ENCODE results near the gene FBXO27. TPM values are rescaled to one million over a fixed set of nuclear protein-coding genes. Genes with fewer than 3 reads are reported as not detected.

The FBXO27 gene
- total RNA-seq, 1 experiment from 2014 or later = 16.4 TPM

GRCh38 chr19:39014037-39014436, 18.3 kb downstream of the FBXO27 start:
- POLR2A ChIA-PET = no interaction called here
- H3K4me3 ChIP-seq (replicated peaks in 1 of 2; ENCODE audit: low read depth in 1 of 2, low read length in 2 of 2) = no peak overlapping the region
- H3K27ac ChIP-seq (ENCODE audit: low read depth, low read length) = no peak overlapping the region
- BruUV-seq (replicated peaks) = no TSS peak
- CTCF ChIA-PET = no interaction called here
- intact Hi-C loops (cut with micrococcal nuclease) = no loop called here
- H3K9me3 ChIP-seq (ENCODE audit: control insufficient read depth in 1 of 2, insufficient read depth in 1 of 2, low read depth in 1 of 2, low read length in 2 of 2) = no peaks in the 10 kb centered on the region
- no peak overlapping the region for H3K4me2 ChIP-seq (ENCODE audit: low read length)
- H3K9ac ChIP-seq (ENCODE audit: low read length) = no peak overlapping the region
- no peak overlapping the region for H2AFZ ChIP-seq (ENCODE audit: low read depth, low read length, poor library complexity, severe bottlenecking)
- ATAC-seq = no peak
- no peaks in the 10 kb centered on the region for H3K27me3 ChIP-seq (ENCODE audit: insufficient read depth, low read length)
- H3K9me2 ChIP-seq (ENCODE audit: insufficient read depth) = no peaks in the 10 kb centered on the region
- no peaks in the 10 kb centered on the region for H3K79me2 ChIP-seq (ENCODE audit: insufficient read depth, low read length)
- RAD21 ChIA-PET (ENCODE audit: low non-redundant PET in 1 of 2, low total read pairs in 2 of 2, uncharacterized antibody in 2 of 2, unreplicated experiment in 2 of 2) = no interaction called here
- H3K4me1 ChIP-seq (ENCODE audit: control insufficient read depth in 1 of 2, insufficient read depth in 2 of 2, low read length in 2 of 2) = no peaks in the 10 kb centered on the region
- H4K20me1 ChIP-seq (ENCODE audit: insufficient read depth) = no peaks in the 10 kb centered on the region
- no peaks in the 10 kb centered on the region for H3K36me3 ChIP-seq (ENCODE audit: control insufficient read depth in 1 of 2, insufficient read depth in 2 of 2, low read length in 2 of 2)
- DNase-seq (ENCODE audit: low read depth, low spot score) = no peak
- TF ChIP-seq SIN3A (IDR thresholded peaks at IDR 0.05; ENCODE audit: low read depth) (no peak), MAX (IDR thresholded peaks at IDR 0.05) (no peak), EGR1 (IDR thresholded peaks at IDR 0.05; ENCODE audit: low read depth) (no peak), TCF7L2 (IDR thresholded peaks at IDR 0.05; ENCODE audit: borderline replicate concordance, extremely low read depth, insufficient read depth, insufficient read length) (no peak), ZBTB33 (IDR thresholded peaks at IDR 0.05; ENCODE audit: extremely low read depth, insufficient replicate concordance, low read length) (no peak), CEBPB (IDR thresholded peaks at IDR 0.05; ENCODE audit: low read depth) (no peak), FOSL1 (IDR thresholded peaks at IDR 0.05; ENCODE audit: low read depth) (no peak), CBX3 (IDR thresholded peaks at IDR 0.05; ENCODE audit: low read depth) (no peak), POLR2AphosphoS5 (IDR thresholded peaks at IDR 0.05; ENCODE audit: low read depth, low read length) (no peak), RAD21 (IDR thresholded peaks at IDR 0.05; ENCODE audit: low read depth) (no peak), EZH2phosphoT487 (IDR thresholded peaks at IDR 0.05; ENCODE audit: borderline replicate concordance) (no peak), EZH2 (IDR thresholded peaks at IDR 0.05) (no peak), JUND (IDR thresholded peaks at IDR 0.05) (no peak)
- TF ChIP-seq, protein P1, sequence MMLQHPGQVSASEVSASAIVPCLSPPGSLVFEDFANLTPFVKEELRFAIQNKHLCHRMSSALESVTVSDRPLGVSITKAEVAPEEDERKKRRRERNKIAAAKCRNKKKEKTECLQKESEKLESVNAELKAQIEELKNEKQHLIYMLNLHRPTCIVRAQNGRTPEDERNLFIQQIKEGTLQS (IDR thresholded peaks at IDR 0.05) = no peak
